Dendritic cell treated with granulocyte-macrophage colony-stimulating factor and Interleukin-4, amounts not matched to agents 40 ng/mL and 50 ng/mL, for 4 days (primary cell): ENCODE results near the gene GPC6.

Experiments
- H3K27ac Mint-ChIP-seq: one replicate; pipeline ENCODE4 v1.8.0; 2022; ENCODE audit warnings: mild to moderate bottlenecking, mixed read lengths
- H3K27me3 Mint-ChIP-seq: one replicate; pipeline ENCODE4 v1.8.0; 2022; ENCODE audit warnings: mild to moderate bottlenecking, mixed read lengths
- H3K36me3 Mint-ChIP-seq: one replicate; pipeline ENCODE4 v1.8.0; 2022; ENCODE audit warnings: low read depth, mixed read lengths
- H3K4me1 Mint-ChIP-seq: one replicate; pipeline ENCODE4 v1.8.0; 2022; ENCODE audit warnings: low read depth, mixed read lengths
- H3K4me3 Mint-ChIP-seq: one replicate; pipeline ENCODE4 v1.8.0; 2022; ENCODE audit warnings: mild to moderate bottlenecking, moderate library complexity, mixed read lengths
- H3K9me3 Mint-ChIP-seq: one replicate; pipeline ENCODE4 v1.8.0; 2022; ENCODE audit warnings: mixed read lengths
- intact Hi-C: fragments of 100-400 bp; cut with micrococcal nuclease; formaldehyde crosslinking; loops from one replicate; pipeline ENCODE4 v1.15.0; 2022

Gene GPC6

DNA sequence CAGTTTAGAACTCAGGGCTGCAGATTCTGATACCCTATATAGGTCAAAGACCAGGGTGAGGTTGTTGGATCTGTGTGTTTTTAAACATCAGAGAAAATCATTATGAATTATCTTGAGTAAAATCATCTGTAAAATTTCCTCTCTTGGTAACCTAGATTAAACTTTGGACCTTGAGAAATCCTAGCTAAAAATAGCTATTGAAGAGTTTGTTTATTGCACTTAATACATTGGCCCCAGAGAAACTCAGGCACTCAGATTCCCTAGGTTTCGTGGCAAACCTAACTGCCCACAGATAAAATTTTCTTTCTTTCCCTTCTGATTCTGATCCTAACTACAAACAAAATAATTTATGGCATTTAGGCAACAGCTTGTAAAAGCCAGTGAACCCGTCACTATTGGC lies 102.3 kb downstream of the GPC6 start:
- no peaks in the 10 kb centered on the region for H3K36me3 Mint-ChIP-seq
- H3K9me3 Mint-ChIP-seq = peaks cover 11% of the 10 kb centered on the region
- H3K4me3 Mint-ChIP-seq = no peak overlapping the region
- no peaks in the 10 kb centered on the region for H3K4me1 Mint-ChIP-seq
- H3K27me3 Mint-ChIP-seq = no peaks in the 10 kb centered on the region
- H3K27ac Mint-ChIP-seq = no peak overlapping the region
- intact Hi-C loops = no loop called here

GRCh38 chr13:93336728-93337127 lies 110.1 kb downstream of the GPC6 start:
- no peaks in the 10 kb centered on the region for H3K4me1 Mint-ChIP-seq
- intact Hi-C loops = no loop called here
- H3K36me3 Mint-ChIP-seq = no peaks in the 10 kb centered on the region
- peaks cover 17% of the 10 kb centered on the region for H3K9me3 Mint-ChIP-seq
- no peak overlapping the region for H3K4me3 Mint-ChIP-seq
- H3K27me3 Mint-ChIP-seq = no peaks in the 10 kb centered on the region
- H3K27ac Mint-ChIP-seq = no peak overlapping the region

DNA sequence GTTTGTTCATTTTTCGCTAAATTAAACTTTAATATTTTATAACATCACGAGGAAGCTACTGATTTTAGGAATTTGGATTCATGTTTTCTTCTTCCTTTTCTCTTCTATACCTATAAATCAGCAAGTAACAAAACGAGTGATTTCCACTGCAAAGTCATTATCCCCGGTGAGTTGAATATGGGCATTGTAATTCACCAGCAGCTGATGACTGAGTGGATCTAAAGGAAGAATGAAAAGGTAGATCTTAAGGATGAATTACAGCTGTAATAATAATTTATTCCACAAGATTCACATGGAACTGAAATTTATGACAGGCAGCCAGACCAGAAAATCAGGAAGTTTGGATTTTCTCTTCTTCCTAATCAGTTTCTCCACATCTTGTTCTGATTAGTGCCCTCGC lies 111.4 kb downstream of the GPC6 start:
- Mint-ChIP-seq H3K9me3 (peaks cover 23% of the 10 kb centered on the region), H3K27ac (no peak overlapping the region), H3K4me1 (no peaks in the 10 kb centered on the region), H3K36me3 (no peaks in the 10 kb centered on the region), H3K4me3 (no peak overlapping the region), H3K27me3 (no peaks in the 10 kb centered on the region)
- intact Hi-C loops = no loop called here

DNA sequence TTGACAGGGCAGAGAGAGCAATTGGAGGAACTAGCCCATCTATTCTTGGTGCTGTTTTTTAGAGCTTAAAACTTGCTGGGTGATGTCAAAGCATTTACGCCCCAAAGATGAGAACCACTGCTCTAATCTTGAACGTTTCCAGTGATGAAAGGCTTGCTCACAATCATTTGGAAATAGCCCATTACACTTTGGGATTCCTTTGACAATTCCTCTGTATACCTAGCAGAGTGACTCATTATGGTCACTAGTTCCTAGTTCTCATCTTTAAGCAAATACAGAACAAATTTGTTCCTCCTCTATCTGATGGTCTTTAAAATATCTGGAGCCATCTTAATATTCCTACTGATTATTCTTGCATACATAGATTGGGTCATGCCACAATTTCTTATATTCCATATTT lies 112.3 kb downstream of the GPC6 start:
- intact Hi-C loops = no loop called here
- no peaks in the 10 kb centered on the region for H3K27me3 Mint-ChIP-seq
- no peaks in the 10 kb centered on the region for H3K36me3 Mint-ChIP-seq
- no peaks in the 10 kb centered on the region for H3K4me1 Mint-ChIP-seq
- H3K27ac Mint-ChIP-seq = no peak overlapping the region
- H3K9me3 Mint-ChIP-seq = peaks cover 31% of the 10 kb centered on the region
- H3K4me3 Mint-ChIP-seq = no peak overlapping the region

DNA sequence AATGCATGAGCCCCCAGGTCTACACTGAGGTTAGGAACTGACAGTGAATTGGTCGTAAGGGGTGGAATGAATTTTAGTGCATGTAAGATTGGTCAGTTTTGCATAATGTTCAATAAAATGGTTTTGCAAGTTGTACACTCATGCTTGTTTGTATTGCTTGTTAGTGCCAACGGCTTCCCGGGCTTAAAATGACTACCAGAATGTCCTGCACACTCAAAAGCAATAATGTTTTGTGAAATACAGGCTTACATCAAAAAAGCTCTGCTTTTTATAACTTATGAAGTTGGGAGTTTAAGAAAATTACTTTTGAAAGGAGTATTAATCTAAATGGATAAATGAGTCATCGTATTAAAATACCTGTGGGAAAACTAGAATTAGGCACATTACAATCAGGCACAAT lies 112.9 kb downstream of the GPC6 start:
- Mint-ChIP-seq H3K27ac (no peak overlapping the region), H3K4me3 (no peak overlapping the region), H3K27me3 (no peaks in the 10 kb centered on the region), H3K4me1 (no peaks in the 10 kb centered on the region), H3K36me3 (no peaks in the 10 kb centered on the region), H3K9me3 (peaks cover 37% of the 10 kb centered on the region)
- intact Hi-C loops = no loop called here

DNA sequence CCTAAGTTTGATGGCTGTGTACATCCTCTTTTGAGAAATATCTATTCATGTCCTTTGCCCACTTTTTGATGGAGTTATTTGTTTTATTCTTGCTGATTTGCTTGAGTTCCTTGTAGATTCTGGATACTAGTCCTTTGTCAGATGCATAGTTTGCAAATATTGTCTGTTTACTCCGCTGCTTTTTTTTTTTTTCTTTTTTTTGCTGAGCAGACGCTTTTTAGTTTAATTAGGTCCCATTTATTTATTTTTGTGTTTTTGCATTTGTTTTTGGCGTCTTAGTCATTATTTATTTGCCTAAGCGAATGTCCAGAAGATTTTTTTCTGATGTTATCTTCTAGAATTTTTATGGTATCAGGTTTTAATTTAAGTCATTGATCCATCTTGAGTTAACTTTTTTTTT lies 114.9 kb downstream of the GPC6 start:
- no peaks in the 10 kb centered on the region for H3K27me3 Mint-ChIP-seq
- H3K4me1 Mint-ChIP-seq = no peaks in the 10 kb centered on the region
- peaks cover 40% of the 10 kb centered on the region for H3K9me3 Mint-ChIP-seq
- H3K36me3 Mint-ChIP-seq = no peaks in the 10 kb centered on the region
- no peak overlapping the region for H3K27ac Mint-ChIP-seq
- intact Hi-C loops = no loop called here
- no peak overlapping the region for H3K4me3 Mint-ChIP-seq

GRCh38 chr13:93343097-93343496 lies 116.5 kb downstream of the GPC6 start:
- H3K27me3 Mint-ChIP-seq = no peaks in the 10 kb centered on the region
- H3K9me3 Mint-ChIP-seq = peaks cover 40% of the 10 kb centered on the region
- no peaks in the 10 kb centered on the region for H3K4me1 Mint-ChIP-seq
- H3K27ac Mint-ChIP-seq = no peak overlapping the region
- H3K36me3 Mint-ChIP-seq = no peaks in the 10 kb centered on the region
- intact Hi-C loops = no loop called here
- H3K4me3 Mint-ChIP-seq = no peak overlapping the region

- no peaks in the 10 kb centered on the region for H3K36me3 Mint-ChIP-seq
- intact Hi-C loops = no loop called here
These were observed 117.6 kb downstream of the GPC6 start for GRCh38 chr13:93344048-93344705.

GRCh38 chr13:93345024-93345423 lies 118.4 kb downstream of the GPC6 start:
- intact Hi-C loops = no loop called here

More at GRCh38 chr13:93344048-93344705, 117.6 kb downstream of the GPC6 start:
- Mint-ChIP-seq H3K4me1 (no peaks in the 10 kb centered on the region), H3K9me3 (peaks cover 40% of the 10 kb centered on the region), H3K4me3 (no peak overlapping the region), H3K27me3 (no peaks in the 10 kb centered on the region), H3K27ac (no peak overlapping the region)

DNA sequence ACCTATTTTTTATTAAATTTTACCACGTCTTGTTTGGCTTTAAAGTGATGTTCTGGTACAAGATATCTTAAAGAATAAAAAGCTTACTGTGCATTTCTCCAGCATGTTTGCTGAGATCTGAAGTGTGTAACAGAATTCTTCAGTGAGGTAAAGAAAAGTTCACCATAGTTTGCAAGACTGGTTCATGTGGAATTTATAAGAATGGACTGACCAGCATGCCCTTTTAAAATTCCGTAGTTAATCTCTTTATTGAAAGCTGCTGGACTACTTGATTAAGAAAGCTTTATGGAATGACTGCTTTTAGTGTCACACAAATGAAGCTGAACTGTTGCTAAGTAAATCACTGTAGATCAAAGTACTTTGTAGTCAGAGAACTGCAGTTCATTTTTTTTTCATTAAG lies 119.2 kb downstream of the GPC6 start:
- Mint-ChIP-seq H3K9me3 (peaks cover 38% of the 10 kb centered on the region), H3K36me3 (no peaks in the 10 kb centered on the region), H3K27me3 (no peaks in the 10 kb centered on the region), H3K4me1 (no peaks in the 10 kb centered on the region), H3K27ac (no peak overlapping the region), H3K4me3 (no peak overlapping the region)
- intact Hi-C loops = no loop called here

More at GRCh38 chr13:93345024-93345423, 118.4 kb downstream of the GPC6 start:
- Mint-ChIP-seq H3K27me3 (no peaks in the 10 kb centered on the region), H3K9me3 (peaks cover 40% of the 10 kb centered on the region), H3K4me1 (no peaks in the 10 kb centered on the region), H3K36me3 (no peaks in the 10 kb centered on the region), H3K4me3 (no peak overlapping the region), H3K27ac (no peak overlapping the region)

DNA sequence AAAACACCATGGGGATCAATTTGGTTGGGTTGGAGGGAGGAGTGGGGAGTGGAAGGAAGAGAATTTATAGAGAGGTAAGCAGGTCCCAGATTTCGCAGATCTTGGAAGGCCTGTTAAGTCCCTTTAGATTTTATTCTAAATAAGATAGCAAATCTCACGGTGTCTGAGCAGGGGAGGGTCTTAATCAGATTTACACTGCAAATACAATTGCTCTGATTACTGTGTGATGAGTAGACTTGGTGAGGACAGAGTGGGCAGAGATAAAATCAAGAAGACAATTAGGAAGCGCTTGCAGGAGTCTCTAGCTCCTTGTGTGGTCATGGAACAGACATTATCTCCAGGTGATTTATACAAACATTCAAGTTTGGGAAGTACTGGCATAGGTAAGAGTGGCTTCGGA lies 126.0 kb downstream of the GPC6 start:
- intact Hi-C loops = no loop called here
- H3K4me3 Mint-ChIP-seq = no peak overlapping the region
- H3K4me1 Mint-ChIP-seq = no peaks in the 10 kb centered on the region
- no peak overlapping the region for H3K27ac Mint-ChIP-seq
- peaks cover 12% of the 10 kb centered on the region for H3K9me3 Mint-ChIP-seq
- no peaks in the 10 kb centered on the region for H3K27me3 Mint-ChIP-seq
- no peaks in the 10 kb centered on the region for H3K36me3 Mint-ChIP-seq

GRCh38 chr13:93355094-93355493 lies 128.5 kb downstream of the GPC6 start:
- Mint-ChIP-seq H3K36me3 (no peaks in the 10 kb centered on the region), H3K27ac (no peak overlapping the region), H3K9me3 (peaks cover 12% of the 10 kb centered on the region), H3K27me3 (no peaks in the 10 kb centered on the region), H3K4me1 (no peaks in the 10 kb centered on the region), H3K4me3 (no peak overlapping the region)
- intact Hi-C loops = no loop called here

DNA sequence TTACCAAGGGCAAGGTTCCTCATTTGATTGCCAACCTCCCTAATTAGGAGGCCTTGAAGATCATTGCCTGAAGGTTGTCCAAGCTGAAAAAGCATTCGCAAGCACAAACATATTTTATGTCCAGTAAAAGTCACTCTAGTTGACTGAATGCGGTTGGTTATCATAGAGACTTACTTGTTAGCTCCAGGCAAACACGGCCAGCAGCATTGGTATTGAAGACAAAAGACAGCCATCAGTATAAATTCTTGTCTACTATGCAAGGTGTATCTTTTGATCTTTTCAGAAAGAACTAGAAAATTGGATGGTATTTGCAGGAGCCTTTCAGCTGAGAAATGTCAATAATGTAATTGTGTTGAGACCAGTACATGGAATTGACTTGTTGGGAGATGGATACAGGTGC lies 129.9 kb downstream of the GPC6 start:
- H3K9me3 Mint-ChIP-seq = peaks cover 12% of the 10 kb centered on the region
- no peaks in the 10 kb centered on the region for H3K36me3 Mint-ChIP-seq
- no peak overlapping the region for H3K4me3 Mint-ChIP-seq
- no peaks in the 10 kb centered on the region for H3K27me3 Mint-ChIP-seq
- no peaks in the 10 kb centered on the region for H3K4me1 Mint-ChIP-seq
- intact Hi-C loops = no loop called here
- H3K27ac Mint-ChIP-seq = no peak overlapping the region

- intact Hi-C loops = no loop called here
- H3K36me3 Mint-ChIP-seq = no peaks in the 10 kb centered on the region
- no peaks in the 10 kb centered on the region for H3K4me1 Mint-ChIP-seq
- no peak overlapping the region for H3K27ac Mint-ChIP-seq
- H3K4me3 Mint-ChIP-seq = no peak overlapping the region
- H3K9me3 Mint-ChIP-seq = peaks cover 17% of the 10 kb centered on the region
- no peaks in the 10 kb centered on the region for H3K27me3 Mint-ChIP-seq
These were observed 133.4 kb downstream of the GPC6 start for GRCh38 chr13:93360021-93360420.

- Mint-ChIP-seq H3K4me3 (no peak overlapping the region), H3K9me3 (peaks cover 12% of the 10 kb centered on the region), H3K36me3 (no peaks in the 10 kb centered on the region), H3K4me1 (no peaks in the 10 kb centered on the region), H3K27ac (no peak overlapping the region), H3K27me3 (no peaks in the 10 kb centered on the region)
- intact Hi-C loops = no loop called here
These were observed 135.1 kb downstream of the GPC6 start for GRCh38 chr13:93361703-93362102.
